Type B pancreatic cell (in vitro differentiated cells): ENCODE results near the gene BPIFA2. TPM values are rescaled to one million over a fixed set of nuclear protein-coding genes. Genes with fewer than 3 reads are reported as not detected.

Experiments
- DNase-seq: peaks from one replicate; pipeline ENCODE4 v3.0.0; 2021; ENCODE audit warnings: mixed read lengths; ENCODE audit not compliant: unreplicated experiment; ENCODE audit errors: extremely low spot score
- H3K27ac Mint-ChIP-seq: 2 replicates; pipeline ENCODE4 v1.8.0; 2021; ENCODE audit warnings: mild to moderate bottlenecking, mixed read lengths
- H3K27me3 Mint-ChIP-seq: 2 replicates; pipeline ENCODE4 v1.8.0; 2021; ENCODE audit warnings: mixed read lengths
- H3K36me3 Mint-ChIP-seq: 2 replicates; pipeline ENCODE4 v1.8.0; 2021; ENCODE audit warnings: mixed read lengths
- H3K4me1 Mint-ChIP-seq: one replicate; pipeline ENCODE4 v1.8.0; 2021; ENCODE audit warnings: mixed read lengths; ENCODE audit not compliant: unreplicated experiment
- H3K4me3 Mint-ChIP-seq: 2 replicates; pipeline ENCODE4 v1.8.0; 2021; ENCODE audit warnings: mild to moderate bottlenecking, mixed read lengths
- H3K9me3 Mint-ChIP-seq: 2 replicates; pipeline ENCODE4 v1.8.0; 2021; ENCODE audit warnings: mixed read lengths
- CTCF ChIP-seq: fragments of 200-600 bp; sonication (generic); conservative IDR thresholded peaks from 2 replicates; pipeline ENCODE4 v1.5.0; 2021; ENCODE audit warnings: antibody characterized with exemption, mild to moderate bottlenecking
- total RNA-seq: library from RNA; stranded (reverse); gene quantifications from 2 replicates; pipeline ENCODE4 v1.2.1, GENCODE V29; 2021; ENCODE audit warnings: low replicate concordance

Gene BPIFA2
- total RNA-seq, 1 donor from 2014 or later, result not detected

- DNase-seq, result no peak
- Mint-ChIP-seq H3K36me3 (no peaks in the 10 kb centered on the region), H3K4me1 (no peaks in the 10 kb centered on the region), H3K27ac (no peak overlapping the region), H3K9me3 (peaks cover 7% of the 10 kb centered on the region), H3K4me3 (no peak overlapping the region), H3K27me3 (peaks cover 9% of the 10 kb centered on the region)
- TF ChIP-seq CTCF, result no peak
Measured at GRCh38 chr20:33187491-33187890, 19.5 kb downstream of the BPIFA2 start.

GRCh38 chr20:33188421-33188820 lies 20.5 kb downstream of the BPIFA2 start:
- Mint-ChIP-seq H3K27me3 (peaks cover 12% of the 10 kb centered on the region), H3K4me1 (no peaks in the 10 kb centered on the region), H3K27ac (no peak overlapping the region), H3K9me3 (peaks cover 1% of the 10 kb centered on the region), H3K36me3 (no peaks in the 10 kb centered on the region), H3K4me3 (no peak overlapping the region)
- no peak for TF ChIP-seq CTCF
- no peak for DNase-seq

- peaks cover 22% of the 10 kb centered on the region for H3K27me3 Mint-ChIP-seq
- no peaks in the 10 kb centered on the region for H3K36me3 Mint-ChIP-seq
- H3K9me3 Mint-ChIP-seq, result no peaks in the 10 kb centered on the region
- no peak for TF ChIP-seq CTCF
- H3K27ac Mint-ChIP-seq, result no peak overlapping the region
- no peak for DNase-seq
- no peak overlapping the region for H3K4me3 Mint-ChIP-seq
- H3K4me1 Mint-ChIP-seq, result no peaks in the 10 kb centered on the region
Measured at GRCh38 chr20:33191484-33191883, 23.5 kb downstream of the BPIFA2 start.

GRCh38 chr20:33191955-33192354 lies 24.0 kb downstream of the BPIFA2 start:
- no peak for TF ChIP-seq CTCF
- H3K4me1 Mint-ChIP-seq, result no peaks in the 10 kb centered on the region
- no peaks in the 10 kb centered on the region for H3K9me3 Mint-ChIP-seq
- DNase-seq, result no peak
- H3K27me3 Mint-ChIP-seq, result peaks cover 23% of the 10 kb centered on the region
- H3K27ac Mint-ChIP-seq, result no peak overlapping the region
- no peaks in the 10 kb centered on the region for H3K36me3 Mint-ChIP-seq
- H3K4me3 Mint-ChIP-seq, result no peak overlapping the region

- DNase-seq, result no peak
- TF ChIP-seq CTCF, result no peak
- Mint-ChIP-seq H3K36me3 (no peaks in the 10 kb centered on the region), H3K27me3 (peaks cover 26% of the 10 kb centered on the region), H3K27ac (no peak overlapping the region), H3K9me3 (no peaks in the 10 kb centered on the region), H3K4me1 (no peaks in the 10 kb centered on the region), H3K4me3 (no peak overlapping the region)
Measured at GRCh38 chr20:33192912-33193501, 25.0 kb downstream of the BPIFA2 start.

GRCh38 chr20:33199026-33199425 lies 31.1 kb downstream of the BPIFA2 start:
- no peaks in the 10 kb centered on the region for H3K36me3 Mint-ChIP-seq
- no peak overlapping the region for H3K4me3 Mint-ChIP-seq
- no peaks in the 10 kb centered on the region for H3K4me1 Mint-ChIP-seq
- H3K27me3 Mint-ChIP-seq, result peaks cover 60% of the 10 kb centered on the region
- H3K9me3 Mint-ChIP-seq, result no peaks in the 10 kb centered on the region
- TF ChIP-seq CTCF, result no peak
- H3K27ac Mint-ChIP-seq, result no peak overlapping the region
- DNase-seq, result no peak
